ENCODE results near the gene GNG7. TPM values are rescaled to one million over a fixed set of nuclear protein-coding genes. Genes with fewer than 3 reads are reported as not detected.
A peak's percentile ranks its signal among the peaks of the same experiment; 100 is the strongest.

GNG7 gene
- total RNA-seq, 2 donors from 2014 or later, result 8.7 to 22.9 TPM

GRCh38 chr19:2556221-2557092 is 146.0 kb downstream of the GNG7 start:
- Histone ChIP-seq H3K4me1 (replicated peaks) (no peaks in the 10 kb centered on the region), H3K27ac (no peak overlapping the region), H3K9me3 (no peaks in the 10 kb centered on the region), H3K27me3 (replicated peaks; ENCODE audit: insufficient read depth) (no peaks in the 10 kb centered on the region), H3K4me3 (no peak overlapping the region), H3K36me3 (no peaks in the 10 kb centered on the region)
- intact Hi-C loops (cut with DNase I), result no loop called here
- no peak for DNase-seq (ENCODE audit: low spot score)
- WGBS, result 82% methylated on average over 30 of the region's 37 CpGs
- no peak for TF ChIP-seq POLR2AphosphoS5 (IDR thresholded peaks at IDR 0.05)
- TF ChIP-seq POLR2A (IDR thresholded peaks at IDR 0.05), result no peak
- TF ChIP-seq CTCF (IDR thresholded peaks at IDR 0.05), result no peak

- H3K27ac ChIP-seq, result peak overlapping the region; percentile 4 to 45
- WGBS, result 81% methylated on average over 28 of the region's 42 CpGs
Measured at GRCh38 chr19:2555422-2556220, 146.9 kb downstream of the GNG7 start.

GRCh38 chr19:2554856-2555255 is 147.6 kb downstream of the GNG7 start:
- TF ChIP-seq POLR2A (IDR thresholded peaks at IDR 0.05), result no peak
- no peak for TF ChIP-seq CTCF (IDR thresholded peaks at IDR 0.05)
- TF ChIP-seq POLR2AphosphoS5 (IDR thresholded peaks at IDR 0.05), result no peak
- Histone ChIP-seq H3K9me3 (no peaks in the 10 kb centered on the region), H3K27me3 (replicated peaks; ENCODE audit: insufficient read depth) (no peaks in the 10 kb centered on the region), H3K36me3 (no peaks in the 10 kb centered on the region), H3K4me3 (no peak overlapping the region), H3K27ac (peak overlapping the region; percentile 4 to 45), H3K4me1 (replicated peaks) (no peaks in the 10 kb centered on the region)
- DNase-seq (ENCODE audit: low spot score), result no peak
- intact Hi-C loops (cut with DNase I), result no loop called here
- 30% methylated on average over 6 of the region's 6 CpGs for WGBS

More at GRCh38 chr19:2555422-2556220, 146.9 kb downstream of the GNG7 start:
- Histone ChIP-seq H3K27me3 (replicated peaks; ENCODE audit: insufficient read depth) (no peaks in the 10 kb centered on the region), H3K4me3 (no peak overlapping the region), H3K4me1 (replicated peaks) (no peaks in the 10 kb centered on the region), H3K36me3 (no peaks in the 10 kb centered on the region), H3K9me3 (no peaks in the 10 kb centered on the region)
- intact Hi-C loops (cut with DNase I), result no loop called here
- no peak for DNase-seq (ENCODE audit: low spot score)
- TF ChIP-seq POLR2A (IDR thresholded peaks at IDR 0.05) (no peak), POLR2AphosphoS5 (IDR thresholded peaks at IDR 0.05) (no peak), CTCF (IDR thresholded peaks at IDR 0.05) (no peak)

GRCh38 chr19:2553510-2553909 is 149.0 kb downstream of the GNG7 start:
- no peak for DNase-seq (ENCODE audit: low spot score)
- H3K9me3 ChIP-seq, result no peaks in the 10 kb centered on the region
- H3K27ac ChIP-seq, result no peak overlapping the region
- H3K36me3 ChIP-seq, result no peaks in the 10 kb centered on the region
- WGBS, result 90% methylated on average over 4 of the region's 4 CpGs
- H3K4me1 ChIP-seq (replicated peaks), result no peaks in the 10 kb centered on the region
- H3K27me3 ChIP-seq (replicated peaks; ENCODE audit: insufficient read depth), result no peaks in the 10 kb centered on the region
- intact Hi-C loops (cut with DNase I), result no loop called here
- no peak overlapping the region for H3K4me3 ChIP-seq
- no peak for TF ChIP-seq POLR2A (IDR thresholded peaks at IDR 0.05)
- no peak for TF ChIP-seq CTCF (IDR thresholded peaks at IDR 0.05)
- no peak for TF ChIP-seq POLR2AphosphoS5 (IDR thresholded peaks at IDR 0.05)
